Activated naive CD4-positive, alpha-beta T cell treated with anti-CD3 and anti-CD28 coated beads for 36 hours (primary cell): ENCODE measurements around the gene KLK14. TPM values are rescaled to one million over a fixed set of nuclear protein-coding genes. Genes with fewer than 3 reads are reported as not detected.

Experiments used
- CTCF ChIA-PET: fragments of 350-600 bp; sonication (Branson Sonifier 250); formaldehyde crosslinking; loops from one replicate; lab custom pipeline; 2021; ENCODE audit warnings: antibody characterized with exemption; lab: Charles Lee
- DNase-seq: peaks from one replicate; pipeline ENCODE4 v3.0.0-alpha.2; 2020
- H3K27ac Mint-ChIP-seq: one replicate; pipeline ENCODE4 v1.8.0; 2021; ENCODE audit warnings: mild to moderate bottlenecking, mixed read lengths
- H3K27me3 Mint-ChIP-seq: one replicate; pipeline ENCODE4 v1.8.0; 2021; ENCODE audit warnings: low read depth, mixed read lengths
- H3K36me3 Mint-ChIP-seq: one replicate; pipeline ENCODE4 v1.8.0; 2021; ENCODE audit warnings: low read depth, mixed read lengths
- H3K4me1 Mint-ChIP-seq: one replicate; pipeline ENCODE4 v1.8.0; 2021; ENCODE audit warnings: low read depth, mixed read lengths
- H3K4me3 Mint-ChIP-seq: one replicate; pipeline ENCODE4 v1.8.0; 2021; ENCODE audit warnings: mild to moderate bottlenecking, moderate library complexity, mixed read lengths
- H3K9me3 Mint-ChIP-seq: one replicate; pipeline ENCODE4 v1.8.0; 2021; ENCODE audit warnings: mixed read lengths
- intact Hi-C: fragments of 100-400 bp; cut with micrococcal nuclease; formaldehyde crosslinking; loops from one replicate; pipeline ENCODE4 v1.15.1; 2023
- total RNA-seq, 2 experiments: library from RNA; stranded (reverse); gene quantifications; one replicate each; pipeline ENCODE4 v1.2.3, GENCODE V29; 2021

KLK14 gene
- total RNA-seq, 2 experiments from 2014 or later = 0.69 to 0.79 TPM

- no peaks in the 10 kb centered on the region for H3K4me1 Mint-ChIP-seq
- H3K9me3 Mint-ChIP-seq = no peaks in the 10 kb centered on the region
- CTCF ChIA-PET = no interaction called here
- no peaks in the 10 kb centered on the region for H3K36me3 Mint-ChIP-seq
- H3K4me3 Mint-ChIP-seq = no peak overlapping the region
- intact Hi-C loops = no loop called here
- peaks cover 28% of the 10 kb centered on the region for H3K27me3 Mint-ChIP-seq
- no peak for DNase-seq
- no peak overlapping the region for H3K27ac Mint-ChIP-seq
Measured at GRCh38 chr19:51029718-51030117, 53.0 kb downstream of the KLK14 start.

Other genes starting within 250 kb of the KLK14 start
- gene KLK15, start 249.3 kb downstream of the KLK14 start, total RNA-seq = not detected
- gene KLK3, start 228.0 kb downstream of the KLK14 start, total RNA-seq = not detected
- gene KLK2, start 209.4 kb downstream of the KLK14 start, total RNA-seq = not detected
- not detected for gene KLK4, start 171.5 kb downstream of the KLK14 start, total RNA-seq
- not detected for gene KLK5, start 129.8 kb downstream of the KLK14 start, total RNA-seq
- gene KLK6, start 113.3 kb downstream of the KLK14 start, total RNA-seq = not detected
- not detected for gene KLK7, start 99.0 kb downstream of the KLK14 start, total RNA-seq
- gene KLK8, start 81.3 kb downstream of the KLK14 start, total RNA-seq = not detected
- not detected for gene KLK10, start 63.2 kb downstream of the KLK14 start, total RNA-seq
- gene KLK11, start 56.3 kb downstream of the KLK14 start, total RNA-seq = not detected
- not detected for gene KLK12, start 47.9 kb downstream of the KLK14 start, total RNA-seq
- not detected for gene KLK13, start 17.8 kb downstream of the KLK14 start, total RNA-seq
- gene CTU1, start 25.5 kb upstream of the KLK14 start, total RNA-seq = 1 to 10 TPM; 9.2 to 9.9 TPM
- 1 to 10 TPM; 1.7 to 1.9 TPM for gene SIGLEC9, start 42.0 kb upstream of the KLK14 start, total RNA-seq
- gene SIGLEC7, start 59.4 kb upstream of the KLK14 start, total RNA-seq = not detected
- 1 to 10 TPM in 1 of 2 experiments, under 1 TPM in 1; 0.69 to 1.1 TPM for gene CD33, start 142.2 kb upstream of the KLK14 start, total RNA-seq
- not detected for gene SIGLECL1, start 168.2 kb upstream of the KLK14 start, total RNA-seq
- not detected for gene IGLON5, start 228.8 kb upstream of the KLK14 start, total RNA-seq